ENCODE measurements around the gene ALG6.

Gene ALG6

GRCh38 chr1:63328781-63329180 lies 38.6 kb upstream of the ALG6 start:
- no peak for DNase-seq (ENCODE audit: extremely low read depth, low read depth)
- TF ChIP-seq, protein P1, sequence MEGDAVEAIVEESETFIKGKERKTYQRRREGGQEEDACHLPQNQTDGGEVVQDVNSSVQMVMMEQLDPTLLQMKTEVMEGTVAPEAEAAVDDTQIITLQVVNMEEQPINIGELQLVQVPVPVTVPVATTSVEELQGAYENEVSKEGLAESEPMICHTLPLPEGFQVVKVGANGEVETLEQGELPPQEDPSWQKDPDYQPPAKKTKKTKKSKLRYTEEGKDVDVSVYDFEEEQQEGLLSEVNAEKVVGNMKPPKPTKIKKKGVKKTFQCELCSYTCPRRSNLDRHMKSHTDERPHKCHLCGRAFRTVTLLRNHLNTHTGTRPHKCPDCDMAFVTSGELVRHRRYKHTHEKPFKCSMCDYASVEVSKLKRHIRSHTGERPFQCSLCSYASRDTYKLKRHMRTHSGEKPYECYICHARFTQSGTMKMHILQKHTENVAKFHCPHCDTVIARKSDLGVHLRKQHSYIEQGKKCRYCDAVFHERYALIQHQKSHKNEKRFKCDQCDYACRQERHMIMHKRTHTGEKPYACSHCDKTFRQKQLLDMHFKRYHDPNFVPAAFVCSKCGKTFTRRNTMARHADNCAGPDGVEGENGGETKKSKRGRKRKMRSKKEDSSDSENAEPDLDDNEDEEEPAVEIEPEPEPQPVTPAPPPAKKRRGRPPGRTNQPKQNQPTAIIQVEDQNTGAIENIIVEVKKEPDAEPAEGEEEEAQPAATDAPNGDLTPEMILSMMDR (IDR thresholded peaks at IDR 0.05; ENCODE audit: low read depth, low read length, missing control alignments), result no peak
- no peak overlapping the region for H3K4me3 ChIP-seq (replicated peaks; ENCODE audit: low read depth, low read length)

- no peak overlapping the region for H3K4me3 ChIP-seq (replicated peaks; ENCODE audit: low read depth, low read length)
- TF ChIP-seq, protein P1 (IDR thresholded peaks at IDR 0.05; ENCODE audit: low read depth, low read length, missing control alignments), result no peak
- DNase-seq (ENCODE audit: extremely low read depth, low read depth), result no peak
Measured at GRCh38 chr1:63329621-63330330, 37.7 kb upstream of the ALG6 start.

GRCh38 chr1:63330331-63330916 lies 37.0 kb upstream of the ALG6 start:
- TF ChIP-seq, protein P1 (IDR thresholded peaks at IDR 0.05; ENCODE audit: low read depth, low read length, missing control alignments), result no peak
- no peak overlapping the region for H3K4me3 ChIP-seq (replicated peaks; ENCODE audit: low read depth, low read length)

GRCh38 chr1:63342402-63342801 lies 25.0 kb upstream of the ALG6 start:
- TF ChIP-seq, protein P1 (IDR thresholded peaks at IDR 0.05; ENCODE audit: low read depth, low read length, missing control alignments), result no peak
- H3K4me3 ChIP-seq (replicated peaks; ENCODE audit: low read depth, low read length), result no peak overlapping the region
- no peak for DNase-seq (ENCODE audit: extremely low read depth, low read depth)

More at GRCh38 chr1:63330331-63330916, 37.0 kb upstream of the ALG6 start:
- no peak for DNase-seq (ENCODE audit: extremely low read depth, low read depth)

DNA sequence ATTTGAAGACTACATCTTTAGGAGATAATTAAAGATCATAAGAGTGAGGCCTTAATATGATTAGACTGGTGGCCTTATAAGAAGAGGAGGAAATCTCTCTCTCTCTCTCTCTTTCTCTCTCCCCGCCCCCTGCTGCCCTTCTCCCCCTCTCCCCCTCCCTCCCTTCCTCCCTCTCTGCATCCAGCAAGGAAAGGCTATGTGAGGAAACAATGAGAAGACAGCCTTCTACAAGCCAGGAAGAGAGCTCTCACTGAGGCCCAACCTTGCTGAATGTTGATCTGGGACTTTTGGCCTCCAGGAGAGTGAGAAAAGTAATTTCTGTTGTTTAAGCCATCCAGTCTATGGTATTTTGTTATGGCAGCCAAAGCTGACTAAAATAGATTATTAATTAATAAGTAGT lies 23.5 kb upstream of the ALG6 start:
- H3K4me3 ChIP-seq (replicated peaks; ENCODE audit: low read depth, low read length), result no peak overlapping the region
- TF ChIP-seq, protein P1 (IDR thresholded peaks at IDR 0.05; ENCODE audit: low read depth, low read length, missing control alignments), result no peak
- DNase-seq (ENCODE audit: extremely low read depth, low read depth), result no peak

DNA sequence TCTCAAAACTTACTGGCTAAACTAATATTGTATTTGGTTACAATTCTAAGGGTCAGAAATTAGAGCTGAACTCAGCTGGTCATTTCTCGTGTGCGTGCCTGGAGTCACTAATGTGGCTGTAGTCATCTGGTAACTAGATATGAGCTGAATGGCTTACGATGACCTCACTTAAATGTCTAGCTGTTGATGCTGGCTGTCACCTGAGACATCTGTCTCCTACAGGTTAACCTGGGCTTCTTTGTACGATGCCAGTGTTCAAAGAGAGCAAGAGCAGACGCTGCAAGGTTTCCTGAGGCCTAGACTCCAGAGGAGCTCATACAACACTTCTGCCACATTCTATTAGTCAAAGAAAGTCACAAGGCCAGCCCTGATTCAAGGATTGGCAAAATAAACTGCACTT lies 17.1 kb upstream of the ALG6 start:
- TF ChIP-seq, protein P1 (IDR thresholded peaks at IDR 0.05; ENCODE audit: low read depth, low read length, missing control alignments), result no peak
- no peak for DNase-seq (ENCODE audit: extremely low read depth, low read depth)
- H3K4me3 ChIP-seq (replicated peaks; ENCODE audit: low read depth, low read length), result no peak overlapping the region
